ENCODE measurements around the gene CFAP161.

GRCh38 chr15:81115054-81115939, 18.8 kb upstream of the CFAP161 start:
- no peak for TF ChIP-seq JUNB (CRISPR knock-in tag; conservative IDR thresholded peaks at IDR 0.05)
- TF ChIP-seq CTCF (IDR thresholded peaks at IDR 0.05 in 2 of 3, conservative IDR thresholded peaks at IDR 0.05 in 1 of 3; ENCODE audit: insufficient read depth in 2 of 3, low read depth in 1 of 3, low read length in 3 of 3), result no peak
- TF ChIP-seq TGIF2 (CRISPR knock-in tag; IDR thresholded peaks at IDR 0.05), result no peak
- TF ChIP-seq UBTF (IDR thresholded peaks at IDR 0.05; ENCODE audit: borderline replicate concordance in 1 of 2, low read depth in 2 of 2, low read length in 2 of 2), result no peak
- TF ChIP-seq SIRT6 (IDR thresholded peaks at IDR 0.05; ENCODE audit: low read depth, low read length), result no peak
- no peak for TF ChIP-seq VEZF1 (CRISPR knock-in tag; IDR thresholded peaks at IDR 0.05)
- TF ChIP-seq ZNF398 (CRISPR knock-in tag; IDR thresholded peaks at IDR 0.05), result no peak
- TF ChIP-seq CCAR2 (IDR thresholded peaks at IDR 0.05; ENCODE audit: low read depth, low read length), result no peak
- no peak for TF ChIP-seq NCOA2 (IDR thresholded peaks at IDR 0.05; ENCODE audit: partially characterized antibody in 2 of 2)
- no peak for TF ChIP-seq NFIX (CRISPR knock-in tag; IDR thresholded peaks at IDR 0.05; ENCODE audit: low read depth)
- no peak for TF ChIP-seq ZKSCAN1 (IDR thresholded peaks at IDR 0.05; ENCODE audit: low read depth, low read length)
